ENCODE measurements around the gene DSG2. TPM values are rescaled to one million over a fixed set of nuclear protein-coding genes. Genes with fewer than 3 reads are reported as not detected.

The DSG2 gene
- polyA plus RNA-seq, 3 donors, result not detected

DNA sequence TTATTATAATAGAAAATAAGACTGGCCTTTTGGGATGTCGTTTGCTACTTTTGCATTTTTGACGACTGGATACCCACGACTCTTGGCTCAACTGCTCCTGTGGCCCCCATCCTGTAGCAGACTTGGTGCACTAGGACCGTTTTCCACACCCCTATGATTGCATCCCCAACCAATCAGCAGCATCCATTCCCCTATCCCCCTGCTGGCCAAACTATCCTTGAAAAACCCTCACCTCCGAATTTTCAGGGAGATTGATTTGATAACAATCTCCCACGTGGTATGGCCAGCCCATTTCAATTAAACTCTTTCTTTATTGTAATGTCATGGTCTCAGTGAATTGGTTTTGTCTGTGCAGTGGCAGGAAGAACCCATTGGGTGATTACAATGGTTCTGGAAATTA, 55.8 kb downstream of the DSG2 start:
- no peaks in the 10 kb centered on the region for H3K36me3 Mint-ChIP-seq
- no peaks in the 10 kb centered on the region for H3K79me2 ChIP-seq (ENCODE audit: insufficient read depth, low read length)
- H3K9me3 ChIP-seq (replicated peaks in 1 of 2; ENCODE audit: control insufficient read depth in 1 of 2, insufficient read depth in 1 of 2, low read length in 2 of 2), result no peaks in the 10 kb centered on the region
- no peak overlapping the region for H3K27ac ChIP-seq (ENCODE audit: low read depth in 1 of 2, low read length in 2 of 2)
- WGBS (ENCODE audit: insufficient coverage), result 40% methylated on average over 4 of the region's 6 CpGs
- intact Hi-C loops (cut with micrococcal nuclease), result loop anchor here (2.0 to 5.0 kb wide), 2 partner anchors 169 to 264 kb away; no protein-coding TSS in a partner anchor
- no peak overlapping the region for H3K27ac Mint-ChIP-seq
- H3K4me2 ChIP-seq (replicated peaks; ENCODE audit: extremely low read depth, low read length, poor library complexity, severe bottlenecking), result no peak overlapping the region
- peaks cover 0 to 4% (median 1%) of the 10 kb centered on the region in 3 donors for H3K27me3 Mint-ChIP-seq (ENCODE audit: low read depth in 3 of 3)
- no peaks in the 10 kb centered on the region for H3K27me3 ChIP-seq (ENCODE audit: control insufficient read depth in 2 of 2, insufficient read depth in 2 of 2, low read length in 2 of 2)
- no peak for DNase-seq
- H2AFZ ChIP-seq (ENCODE audit: insufficient read depth, low read depth, low read length, poor library complexity, severe bottlenecking), result no peak overlapping the region
- no peak overlapping the region for H3K4me3 ChIP-seq (replicated peaks in 1 of 3; ENCODE audit: low read depth in 2 of 3, low read length in 3 of 3)
- TF ChIP-seq, protein P1, sequence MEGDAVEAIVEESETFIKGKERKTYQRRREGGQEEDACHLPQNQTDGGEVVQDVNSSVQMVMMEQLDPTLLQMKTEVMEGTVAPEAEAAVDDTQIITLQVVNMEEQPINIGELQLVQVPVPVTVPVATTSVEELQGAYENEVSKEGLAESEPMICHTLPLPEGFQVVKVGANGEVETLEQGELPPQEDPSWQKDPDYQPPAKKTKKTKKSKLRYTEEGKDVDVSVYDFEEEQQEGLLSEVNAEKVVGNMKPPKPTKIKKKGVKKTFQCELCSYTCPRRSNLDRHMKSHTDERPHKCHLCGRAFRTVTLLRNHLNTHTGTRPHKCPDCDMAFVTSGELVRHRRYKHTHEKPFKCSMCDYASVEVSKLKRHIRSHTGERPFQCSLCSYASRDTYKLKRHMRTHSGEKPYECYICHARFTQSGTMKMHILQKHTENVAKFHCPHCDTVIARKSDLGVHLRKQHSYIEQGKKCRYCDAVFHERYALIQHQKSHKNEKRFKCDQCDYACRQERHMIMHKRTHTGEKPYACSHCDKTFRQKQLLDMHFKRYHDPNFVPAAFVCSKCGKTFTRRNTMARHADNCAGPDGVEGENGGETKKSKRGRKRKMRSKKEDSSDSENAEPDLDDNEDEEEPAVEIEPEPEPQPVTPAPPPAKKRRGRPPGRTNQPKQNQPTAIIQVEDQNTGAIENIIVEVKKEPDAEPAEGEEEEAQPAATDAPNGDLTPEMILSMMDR (IDR thresholded peaks at IDR 0.05), result peak; percentile 18
- H3K4me1 ChIP-seq (ENCODE audit: control insufficient read depth in 1 of 2, insufficient read depth in 2 of 2, low read length in 2 of 2), result no peaks in the 10 kb centered on the region
- H3K4me1 Mint-ChIP-seq, result peaks cover 6% of the 10 kb centered on the region
- H3K4me3 Mint-ChIP-seq, result no peak overlapping the region
- H4K20me1 ChIP-seq (ENCODE audit: insufficient read depth, low read length), result no peaks in the 10 kb centered on the region
- peaks cover 0 to 3% (median 0%) of the 10 kb centered on the region in 7 donors for H3K9me3 Mint-ChIP-seq
- H3K36me3 ChIP-seq (replicated peaks in 1 of 2; ENCODE audit: control insufficient read depth in 1 of 2, insufficient read depth in 2 of 2, low read length in 2 of 2), result no peaks in the 10 kb centered on the region
- H3K9ac ChIP-seq (ENCODE audit: insufficient read depth, low read length, poor library complexity, severe bottlenecking), result no peak overlapping the region

DNA sequence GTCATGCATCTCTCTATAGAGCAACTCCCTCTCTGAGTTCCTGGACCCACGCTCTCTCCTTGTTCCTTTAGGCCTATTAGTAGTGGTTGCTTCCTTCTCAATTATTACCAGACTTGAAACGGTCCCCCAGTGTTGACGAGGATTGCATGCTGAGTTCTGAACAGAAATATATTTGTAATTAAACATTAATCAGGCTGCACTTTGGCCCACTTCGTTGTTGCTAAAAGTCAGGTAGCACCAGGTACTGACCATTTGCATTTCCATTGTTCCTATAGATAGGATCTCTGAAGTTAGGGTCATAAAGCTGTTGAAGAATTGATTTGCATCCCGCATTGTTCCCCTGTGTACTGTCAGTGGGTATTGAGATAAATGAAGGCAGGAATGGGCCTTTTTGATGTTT, 56.8 kb downstream of the DSG2 start:
- H3K9ac ChIP-seq (ENCODE audit: insufficient read depth, low read length, poor library complexity, severe bottlenecking), result no peak overlapping the region
- DNase-seq, result no peak
- H3K79me2 ChIP-seq (ENCODE audit: insufficient read depth, low read length), result no peaks in the 10 kb centered on the region
- H3K4me1 ChIP-seq (ENCODE audit: control insufficient read depth in 1 of 2, insufficient read depth in 2 of 2, low read length in 2 of 2), result no peaks in the 10 kb centered on the region
- H3K27me3 ChIP-seq (ENCODE audit: control insufficient read depth in 2 of 2, insufficient read depth in 2 of 2, low read length in 2 of 2), result no peaks in the 10 kb centered on the region
- H3K36me3 ChIP-seq (replicated peaks in 1 of 2; ENCODE audit: control insufficient read depth in 1 of 2, insufficient read depth in 2 of 2, low read length in 2 of 2), result no peaks in the 10 kb centered on the region
- WGBS (ENCODE audit: insufficient coverage), result 80% methylated on average over 1 of the region's 5 CpGs
- no peak overlapping the region for H3K4me3 ChIP-seq (replicated peaks in 1 of 3; ENCODE audit: low read depth in 2 of 3, low read length in 3 of 3)
- no peaks in the 10 kb centered on the region for H3K36me3 Mint-ChIP-seq
- no peak overlapping the region for H3K4me2 ChIP-seq (replicated peaks; ENCODE audit: extremely low read depth, low read length, poor library complexity, severe bottlenecking)
- no peaks in the 10 kb centered on the region for H4K20me1 ChIP-seq (ENCODE audit: insufficient read depth, low read length)
- no peak overlapping the region for H3K27ac Mint-ChIP-seq
- H3K27me3 Mint-ChIP-seq (ENCODE audit: low read depth in 3 of 3), result peaks cover 0 to 4% (median 1%) of the 10 kb centered on the region in 3 donors
- intact Hi-C loops (cut with micrococcal nuclease), result loop anchor here (2.0 to 5.0 kb wide), 3 partner anchors 168 to 263 kb away; no protein-coding TSS in a partner anchor
- H3K9me3 ChIP-seq (replicated peaks in 1 of 2; ENCODE audit: control insufficient read depth in 1 of 2, insufficient read depth in 1 of 2, low read length in 2 of 2), result no peaks in the 10 kb centered on the region
- peaks cover 0 to 3% (median 0%) of the 10 kb centered on the region in 7 donors for H3K9me3 Mint-ChIP-seq
- H2AFZ ChIP-seq (ENCODE audit: insufficient read depth, low read depth, low read length, poor library complexity, severe bottlenecking), result no peak overlapping the region
- peaks cover 6% of the 10 kb centered on the region for H3K4me1 Mint-ChIP-seq
- H3K27ac ChIP-seq (ENCODE audit: low read depth in 1 of 2, low read length in 2 of 2), result no peak overlapping the region
- no peak overlapping the region for H3K4me3 Mint-ChIP-seq
- TF ChIP-seq, protein P1 (IDR thresholded peaks at IDR 0.05), result no peak

All from CD14-positive monocyte (primary cell).